Inflammatory macrophage treated with lipopolysaccharide for 4 hours (primary cell): ENCODE data around the gene SLC22A3.
"Not testable (repeated sequence)": the region's sequence is repeated elsewhere in the genome, so short reads cannot be mapped to it uniquely, and the experiment has no call there.

Experiments used
- DNase-seq: peaks from one replicate; pipeline ENCODE4 v3.0.0-alpha.2; 2020

The SLC22A3 gene

DNA sequence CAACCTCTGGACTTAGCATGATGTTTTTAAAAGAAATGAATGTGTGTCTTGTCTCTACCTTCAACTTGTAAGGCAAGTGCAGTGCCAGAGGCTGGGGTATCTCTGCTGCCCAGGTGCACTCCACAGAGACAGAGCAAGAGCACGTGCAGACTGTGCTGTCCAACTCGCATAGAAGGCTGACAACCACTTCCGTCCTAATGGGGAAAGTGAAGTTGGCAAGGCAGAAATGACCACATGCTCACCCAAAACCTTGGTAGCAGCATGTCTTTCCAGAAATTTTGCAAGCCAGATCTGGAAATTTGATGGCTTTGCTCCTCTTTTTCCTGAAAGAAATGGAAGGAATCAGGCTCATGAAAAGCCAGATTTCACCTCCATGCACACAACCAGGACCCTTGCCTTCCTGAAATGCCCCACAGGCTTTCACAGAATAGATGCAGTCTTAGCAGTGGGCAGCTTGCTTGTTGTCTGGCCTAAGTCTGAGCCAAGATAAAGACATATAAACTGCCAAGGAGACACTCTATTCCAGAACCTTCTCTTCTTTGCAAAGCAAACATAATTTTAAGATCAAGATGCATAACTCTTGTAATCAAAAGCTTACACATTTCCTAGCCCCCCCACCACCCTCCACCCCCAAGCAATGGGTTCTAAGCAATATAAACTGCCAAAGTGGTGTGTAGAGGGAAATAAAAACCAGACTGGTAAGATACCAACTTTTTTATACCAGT, 26.8 kb downstream of the SLC22A3 start:
- no peak for DNase-seq

DNA sequence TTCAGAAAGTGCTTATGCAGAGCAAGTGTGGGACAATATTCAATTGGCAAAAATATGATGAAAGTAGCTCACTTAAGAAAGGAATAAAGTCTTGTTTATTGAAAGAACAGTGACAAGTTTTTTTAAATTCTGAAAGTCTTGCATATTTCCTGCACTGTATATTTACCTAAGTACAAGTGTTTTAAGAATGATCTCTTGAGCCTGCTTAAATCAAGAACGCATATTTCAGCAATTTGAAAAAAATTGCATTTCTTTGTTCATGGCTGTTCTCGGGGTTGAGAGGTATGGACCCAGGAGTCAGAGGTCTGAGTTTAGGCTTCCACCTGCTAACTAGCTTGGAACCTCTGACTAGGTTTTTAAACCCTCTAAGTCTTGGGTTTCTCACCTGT, 27.4 kb downstream of the SLC22A3 start:
- no peak for DNase-seq

DNA sequence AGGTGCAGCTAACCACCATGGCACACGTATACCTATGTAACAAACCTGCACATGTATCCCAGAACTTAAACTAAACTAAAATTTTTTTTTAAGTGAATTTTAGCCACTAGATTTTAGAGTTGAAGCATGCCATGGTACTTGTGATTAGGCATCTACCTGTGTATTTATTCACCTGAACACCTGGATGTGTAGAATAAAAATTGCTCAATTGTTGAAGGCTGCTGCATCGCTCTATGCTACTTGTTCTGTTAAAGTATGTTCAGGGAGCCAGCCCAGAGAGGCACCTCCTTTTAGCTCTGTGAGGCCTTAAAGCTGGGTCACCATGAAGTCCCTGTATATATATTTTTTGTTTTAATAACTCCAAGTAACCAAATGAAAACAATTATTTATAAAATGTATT, 28.3 kb downstream of the SLC22A3 start:
- no peak for DNase-seq

DNA sequence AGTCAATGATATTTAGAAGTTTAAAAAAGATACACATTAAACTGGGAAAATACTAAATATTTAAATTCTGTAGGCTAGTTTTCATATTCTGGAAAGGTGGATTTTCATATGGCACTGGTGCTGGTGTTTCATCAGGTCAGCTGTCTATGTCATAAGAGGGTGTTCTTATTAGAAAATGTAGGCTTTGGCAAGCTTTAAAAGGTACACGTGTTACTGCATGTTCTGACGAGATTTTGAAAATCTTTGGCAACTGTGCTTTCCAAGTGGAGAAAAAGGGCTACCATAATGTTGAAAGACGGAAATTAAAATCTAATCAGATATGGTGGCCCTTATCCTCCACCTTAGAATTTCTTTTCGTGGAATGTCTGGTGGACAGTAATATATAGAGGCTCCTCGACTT, 30.0 kb downstream of the SLC22A3 start:
- no peak for DNase-seq

DNA sequence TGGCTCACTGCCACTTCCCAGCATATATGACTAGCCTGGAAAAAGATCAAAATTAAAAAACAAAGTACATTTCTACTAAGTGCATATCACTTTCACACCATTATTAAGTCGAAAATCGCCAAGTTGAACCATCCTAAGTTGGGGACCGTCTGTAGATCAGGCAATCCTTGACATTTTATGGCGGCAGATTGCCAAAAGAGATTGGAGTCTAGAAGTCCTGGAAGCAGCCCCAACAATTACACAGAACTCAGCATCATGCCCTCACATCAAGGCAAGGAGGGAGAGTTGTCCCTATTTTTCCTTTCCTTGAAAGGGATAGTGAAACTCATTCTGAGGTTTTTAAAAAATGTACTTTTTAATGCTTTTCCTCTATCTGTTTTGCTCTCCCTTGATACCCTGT, 30.7 kb downstream of the SLC22A3 start:
- DNase-seq = no peak

DNA sequence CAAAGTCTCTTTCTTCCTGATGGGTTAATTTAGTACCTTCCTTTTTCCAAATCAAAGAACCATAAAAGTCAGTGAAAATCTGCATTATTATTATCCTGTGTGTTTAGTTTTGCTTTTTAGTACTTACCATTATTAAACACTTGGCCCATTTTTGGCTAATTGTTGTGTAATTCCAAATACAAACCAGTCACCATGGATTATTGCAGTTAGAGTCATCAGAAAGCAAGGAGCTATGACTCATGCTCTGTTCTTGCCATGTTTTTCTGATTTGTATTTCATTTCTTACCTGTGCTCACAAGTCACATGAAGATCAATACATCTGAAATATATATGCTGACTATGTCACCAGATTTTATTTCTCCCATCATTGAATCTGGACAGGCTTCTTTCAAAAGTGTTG, 31.3 kb downstream of the SLC22A3 start:
- no peak for DNase-seq

DNA sequence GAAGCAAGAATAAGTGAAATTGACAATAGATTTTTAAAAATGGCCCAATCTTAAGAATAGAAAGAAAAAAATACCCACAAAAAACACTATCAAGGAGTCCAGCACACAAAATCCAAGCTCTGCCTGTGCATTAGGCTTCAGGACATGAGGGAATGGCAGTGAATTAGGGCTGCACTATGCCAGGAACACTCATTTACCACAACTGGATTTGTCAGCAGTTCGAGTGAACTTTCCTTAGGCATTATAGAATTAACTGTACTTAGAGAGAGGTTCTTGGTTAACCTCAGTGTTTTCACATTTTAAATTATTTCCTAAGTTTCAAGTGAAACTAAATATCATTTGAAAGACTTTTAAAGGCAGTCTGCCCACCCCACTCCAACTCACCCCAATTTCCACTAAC, 34.8 kb downstream of the SLC22A3 start:
- no peak for DNase-seq

DNA sequence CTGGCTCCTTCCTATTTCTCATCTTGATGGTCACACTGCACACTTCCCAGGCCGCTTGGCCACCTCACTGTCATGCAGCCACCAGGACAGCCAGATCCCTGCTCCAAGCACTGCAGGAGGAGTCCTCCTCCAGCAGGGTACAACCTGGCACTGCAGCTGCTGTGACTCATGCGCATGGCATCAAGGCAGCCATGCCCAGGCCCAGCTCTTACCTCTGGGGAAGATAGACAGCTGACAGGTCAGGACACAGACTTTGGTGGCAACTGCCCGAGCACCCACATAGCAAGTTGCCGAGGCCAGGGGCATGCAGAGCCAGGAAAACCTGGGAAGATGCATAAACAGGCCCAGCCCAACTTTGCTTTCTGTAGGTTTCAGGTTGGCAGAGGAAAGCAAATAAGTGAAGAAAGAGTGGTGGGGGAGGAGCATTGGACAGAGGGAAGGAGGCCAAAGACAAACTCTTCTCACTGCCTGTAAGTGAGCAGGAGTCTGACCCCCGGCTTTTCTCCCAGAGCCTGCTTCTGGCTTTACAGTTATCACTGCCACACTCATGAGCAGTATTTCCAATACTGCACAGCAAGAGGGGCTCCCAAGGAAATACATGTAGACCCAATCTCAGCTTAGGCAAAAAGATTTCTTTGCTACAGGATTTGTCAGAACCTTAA, 38.8 kb downstream of the SLC22A3 start:
- DNase-seq = no peak

DNA sequence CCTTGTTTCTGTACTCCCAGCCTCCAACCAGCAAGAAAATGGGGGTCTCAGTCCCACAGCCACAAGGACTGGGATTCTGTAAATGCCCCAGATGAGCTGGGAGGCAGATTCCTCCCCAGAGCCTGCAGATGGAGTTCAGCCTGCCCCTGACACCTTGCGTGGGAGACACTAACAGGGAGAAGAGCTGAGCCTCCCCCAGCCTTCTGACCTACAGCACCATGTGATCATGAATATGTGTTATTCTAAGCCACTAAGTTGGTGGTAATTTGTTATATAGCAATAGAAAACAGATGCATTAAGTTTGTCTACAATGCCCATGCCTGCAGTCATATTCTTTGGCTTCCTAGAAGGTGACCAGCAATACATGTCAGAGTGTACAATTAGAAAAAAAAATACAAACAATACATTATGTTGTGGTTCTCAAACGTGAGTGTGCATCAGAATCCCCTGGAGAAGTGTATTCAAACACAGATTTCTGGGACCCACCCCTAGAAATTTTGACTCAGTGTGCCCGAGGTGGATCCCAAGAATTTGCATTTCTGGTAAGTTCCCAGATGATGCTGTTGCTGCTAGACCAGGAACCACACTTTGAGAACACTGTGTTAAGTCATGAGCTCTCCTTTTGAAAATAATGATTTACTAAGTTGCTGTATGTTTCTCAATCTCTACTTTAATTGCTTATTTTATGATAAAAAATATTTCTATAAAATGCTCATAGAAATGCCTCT, 39.9 kb downstream of the SLC22A3 start:
- DNase-seq = no peak

DNA sequence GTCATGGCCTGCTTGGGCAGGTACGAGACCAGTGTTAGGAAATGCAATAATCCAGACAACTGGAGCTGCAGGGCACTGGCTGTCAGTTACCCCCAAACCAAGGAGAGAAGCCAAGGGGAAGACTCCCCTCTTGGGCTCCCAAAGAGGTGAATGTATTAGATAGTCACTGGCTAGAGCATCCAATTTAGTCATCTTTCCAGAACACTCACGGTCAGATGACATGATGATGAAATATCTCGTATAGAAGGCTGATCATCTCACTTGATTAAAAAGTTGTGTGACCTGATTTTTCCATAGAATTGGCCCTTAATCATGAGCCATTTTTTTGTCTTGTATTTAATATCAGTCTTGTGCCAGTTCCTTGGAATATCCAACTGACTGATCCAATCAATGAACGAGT, 40.7 kb downstream of the SLC22A3 start:
- no peak for DNase-seq

DNA sequence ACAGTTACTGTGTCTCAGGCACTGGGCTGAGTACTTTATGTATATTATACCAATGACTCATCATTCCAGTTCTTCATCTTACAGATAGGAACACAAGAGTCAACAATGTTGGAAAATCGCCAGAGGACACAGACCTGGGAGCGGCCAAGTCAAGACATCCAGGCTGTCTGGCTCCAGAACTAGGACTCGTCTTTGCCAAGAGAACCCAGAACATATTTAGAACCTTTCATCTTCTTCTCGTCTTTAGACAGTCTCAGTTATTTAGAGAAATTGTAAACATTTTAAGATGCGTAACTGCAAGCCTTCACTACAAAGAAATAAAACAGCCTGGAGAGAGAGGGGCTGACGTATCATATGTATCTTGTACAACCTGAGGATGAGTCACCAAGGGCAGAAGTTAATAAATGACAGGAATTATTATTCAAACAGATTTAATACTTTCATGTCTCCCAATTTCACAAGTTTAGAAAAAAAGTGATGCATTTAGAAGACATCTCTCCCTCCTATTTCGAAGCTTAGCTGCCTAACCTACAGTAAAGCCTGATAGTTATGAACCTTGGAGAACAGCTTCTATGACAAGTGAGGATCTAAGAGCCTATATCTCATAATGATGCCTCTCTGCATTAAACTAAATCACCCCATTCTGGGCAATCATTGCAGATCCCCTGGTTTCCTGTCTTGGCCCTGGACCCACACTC, 43.4 kb downstream of the SLC22A3 start:
- no peak for DNase-seq

DNA sequence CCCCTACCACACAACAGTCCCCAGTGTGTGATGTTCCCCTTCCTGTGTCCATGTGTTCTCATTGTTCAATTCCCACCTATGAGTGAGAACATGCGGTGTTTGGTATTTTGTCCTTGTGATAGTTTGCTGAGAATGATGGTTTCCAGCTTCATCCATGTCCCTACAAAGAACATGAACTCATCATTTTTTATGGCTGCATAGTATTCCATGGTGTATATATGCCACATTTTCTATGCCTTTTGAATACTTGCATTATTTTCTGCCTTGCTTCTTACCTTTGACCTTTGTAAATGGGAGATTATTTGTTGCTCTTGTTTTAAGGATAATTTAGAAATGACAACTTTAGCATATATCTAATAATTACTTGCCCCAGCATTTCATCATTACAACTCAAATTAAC, 45.3 kb downstream of the SLC22A3 start:
- DNase-seq = not testable (repeated sequence)

DNA sequence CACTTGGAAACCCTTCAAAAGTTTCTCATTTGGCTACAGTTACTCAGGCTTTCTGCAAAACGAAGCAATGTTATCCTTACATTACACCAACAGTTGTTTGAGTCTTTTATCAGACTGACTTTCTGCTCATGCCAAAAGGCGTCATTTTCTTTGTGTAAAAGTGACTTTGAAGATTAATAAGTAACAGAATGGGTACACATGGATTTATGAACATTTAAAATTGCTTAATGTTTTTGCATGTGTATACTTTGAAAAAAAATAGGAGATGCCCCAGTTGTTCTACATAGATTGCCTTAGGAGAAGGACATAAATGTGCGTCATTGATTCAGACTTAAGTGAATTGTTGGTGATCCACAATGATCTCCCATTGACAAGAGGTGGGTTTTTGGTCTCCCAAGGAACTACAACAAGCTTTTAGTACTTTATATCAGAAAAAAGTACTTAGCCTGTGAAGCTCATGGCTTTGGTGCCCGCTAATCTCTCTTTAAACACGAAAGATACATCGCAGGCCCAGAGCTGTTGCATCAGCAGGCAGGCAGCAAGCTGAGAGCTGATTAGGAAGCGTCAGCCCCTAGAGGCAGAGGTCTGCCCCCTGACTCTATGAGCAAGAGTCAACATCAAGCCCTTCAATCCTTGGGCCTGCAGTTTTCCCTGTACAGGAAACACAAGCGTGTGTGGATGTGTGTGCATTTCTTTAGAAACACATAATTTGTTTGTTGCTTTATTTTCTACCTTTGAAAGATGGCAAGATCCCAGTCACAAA, 45.9 kb downstream of the SLC22A3 start:
- no peak for DNase-seq

DNA sequence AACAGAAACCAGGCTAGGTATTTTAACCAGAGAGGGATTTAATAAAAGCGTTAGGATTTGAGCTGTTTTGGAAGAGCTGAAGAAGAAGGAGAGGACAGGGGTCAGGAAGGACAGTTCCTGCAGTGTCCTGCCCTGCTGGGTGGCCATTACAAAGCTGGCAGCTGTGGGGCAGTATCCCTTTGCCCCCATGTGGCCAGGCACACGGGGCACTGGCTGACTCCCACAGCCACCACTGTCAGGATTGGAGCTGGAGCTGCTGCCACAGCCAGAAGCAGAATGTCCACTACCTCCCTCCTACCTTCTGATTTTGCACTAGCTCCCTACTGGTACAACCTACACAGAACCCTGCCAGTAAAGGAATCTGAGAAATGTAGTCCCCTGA, 46.5 kb downstream of the SLC22A3 start:
- no peak for DNase-seq

DNA sequence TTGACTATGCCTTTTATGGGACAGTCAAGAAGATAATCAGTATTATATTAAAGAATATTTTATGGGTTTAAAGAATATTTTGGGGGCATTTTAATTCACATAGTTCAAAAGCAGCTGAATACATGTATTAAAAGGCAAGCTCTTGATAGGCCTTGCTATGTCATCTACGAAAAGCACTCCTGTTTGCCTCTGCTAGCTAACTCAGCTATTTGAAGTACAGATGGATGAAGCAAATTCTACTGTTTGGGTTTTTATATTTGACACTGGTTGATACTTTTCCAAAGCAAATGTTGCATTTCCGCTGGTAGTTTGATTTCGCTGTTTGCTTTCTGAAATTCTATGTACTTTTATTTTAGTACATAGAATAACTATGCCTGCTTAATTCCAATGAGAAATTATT, 47.0 kb downstream of the SLC22A3 start:
- DNase-seq = no peak

DNA sequence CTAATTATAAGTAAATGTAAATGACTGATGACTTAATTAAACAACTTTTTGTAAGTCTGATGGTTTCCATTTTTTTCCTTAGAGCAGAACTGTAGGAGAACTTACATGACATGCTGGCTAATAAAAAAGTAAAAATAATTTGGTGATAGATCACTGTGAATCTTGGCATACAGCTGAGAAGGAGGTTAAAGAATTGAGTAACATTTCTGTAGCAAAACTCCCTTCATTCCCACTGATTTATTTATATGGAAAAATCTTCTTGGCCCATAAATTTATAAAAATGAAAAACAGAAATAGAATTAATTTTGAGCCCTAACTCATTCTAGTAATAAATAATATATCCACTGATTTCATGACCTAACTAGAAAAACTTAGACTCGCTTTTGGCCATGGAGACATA, 48.1 kb downstream of the SLC22A3 start:
- no peak for DNase-seq

DNA sequence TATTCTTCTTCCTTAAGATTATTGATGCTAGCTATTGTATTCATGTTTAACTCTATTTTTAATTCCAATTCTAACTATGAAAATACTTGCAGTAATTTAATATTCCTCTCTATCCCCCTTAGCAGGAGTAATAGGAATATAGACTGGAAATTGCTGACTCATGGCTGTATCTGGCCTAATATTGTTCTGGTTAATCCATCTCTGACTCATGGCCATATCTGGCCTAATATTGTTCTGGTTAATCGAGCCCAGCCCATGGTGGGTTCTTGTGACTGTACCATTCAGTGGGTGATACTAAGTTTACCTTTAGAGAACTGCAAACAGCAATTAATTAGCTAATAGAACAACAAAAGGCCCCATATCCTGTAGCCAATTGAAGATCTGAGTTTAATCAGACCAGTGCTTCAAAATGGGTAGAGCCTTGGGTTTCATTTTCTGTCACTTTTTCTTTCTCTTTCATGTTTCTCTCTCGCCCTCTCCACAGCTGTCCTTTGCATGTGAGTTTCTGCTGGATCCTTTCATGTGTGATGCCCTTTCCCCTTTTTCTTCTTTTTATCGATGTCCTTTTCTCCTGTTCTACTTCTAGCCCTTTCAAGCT, 50.6 kb downstream of the SLC22A3 start:
- DNase-seq = no peak

DNA sequence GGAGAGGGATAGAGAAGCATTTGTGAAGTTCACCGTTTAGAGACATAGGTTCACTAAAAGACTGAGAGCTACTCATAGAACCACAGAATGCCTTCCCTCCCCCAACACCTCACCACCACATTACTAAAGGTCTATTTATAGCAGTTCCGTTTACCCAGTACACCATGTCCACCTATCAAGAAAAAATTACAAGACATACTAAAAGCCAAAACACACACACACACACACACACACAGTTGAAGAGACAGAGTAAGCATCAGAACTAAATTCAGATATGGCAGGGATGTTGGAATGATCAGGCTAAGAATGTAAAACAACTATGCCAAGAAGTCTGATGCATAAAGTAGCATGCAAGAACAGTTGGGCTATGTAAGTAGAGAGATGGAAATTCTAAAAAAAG, 52.3 kb downstream of the SLC22A3 start:
- DNase-seq = no peak

DNA sequence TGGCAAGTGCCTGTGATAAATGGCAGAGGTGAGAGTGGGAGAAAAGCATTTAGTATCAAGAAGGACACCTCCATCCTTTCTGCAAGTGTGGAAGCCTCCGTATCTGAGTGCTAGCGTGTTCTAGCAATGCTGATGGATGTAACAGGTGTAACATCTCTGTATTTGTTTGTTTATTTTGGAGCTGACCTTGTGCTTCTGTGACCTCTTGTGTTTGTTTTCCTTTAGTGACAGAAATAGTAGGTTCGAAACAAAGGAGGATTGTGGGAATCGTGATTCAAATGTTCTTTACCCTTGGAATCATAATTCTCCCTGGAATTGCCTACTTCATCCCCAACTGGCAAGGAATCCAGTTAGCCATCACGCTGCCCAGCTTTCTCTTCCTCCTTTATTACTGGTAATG, 60.4 kb downstream of the SLC22A3 start:
- DNase-seq = no peak

DNA sequence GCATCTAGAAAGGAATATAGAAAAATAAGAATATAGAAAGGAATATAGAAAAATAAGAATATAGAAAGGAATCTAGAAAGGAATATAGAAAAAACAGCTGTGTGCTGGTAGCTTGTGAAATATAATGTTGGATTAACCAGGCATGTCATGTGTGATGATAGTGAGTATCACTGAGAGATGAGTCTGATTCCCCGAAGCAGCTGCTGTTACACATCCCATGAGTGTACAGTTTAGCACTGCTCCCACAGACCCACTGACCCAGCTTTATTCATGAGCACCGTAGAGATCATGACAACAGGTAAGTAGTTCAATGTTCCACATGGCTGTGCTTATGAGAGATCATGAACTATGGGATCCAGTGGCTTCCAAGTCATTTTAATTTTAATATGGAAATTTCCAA, 64.8 kb downstream of the SLC22A3 start:
- DNase-seq = no peak

DNA sequence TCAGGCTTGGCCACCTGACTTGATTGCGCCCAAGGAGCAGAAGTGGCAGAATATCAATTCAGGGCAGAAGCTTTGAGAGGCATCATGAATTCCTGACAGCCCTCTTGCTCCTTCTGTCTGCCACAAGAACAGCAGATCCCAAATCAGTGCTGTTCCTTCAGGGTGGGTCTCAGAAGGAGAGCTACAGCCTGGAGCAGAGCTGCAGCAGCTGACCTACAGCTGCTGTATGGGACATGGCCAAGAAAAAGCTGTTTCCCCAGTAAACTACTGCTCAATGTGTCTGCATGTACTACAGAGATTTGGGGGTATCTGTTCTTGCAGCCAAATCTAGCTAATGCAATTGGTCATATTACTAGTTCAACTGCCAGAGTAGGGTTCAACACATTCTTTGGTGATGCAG, 69.0 kb downstream of the SLC22A3 start:
- no peak for DNase-seq

DNA sequence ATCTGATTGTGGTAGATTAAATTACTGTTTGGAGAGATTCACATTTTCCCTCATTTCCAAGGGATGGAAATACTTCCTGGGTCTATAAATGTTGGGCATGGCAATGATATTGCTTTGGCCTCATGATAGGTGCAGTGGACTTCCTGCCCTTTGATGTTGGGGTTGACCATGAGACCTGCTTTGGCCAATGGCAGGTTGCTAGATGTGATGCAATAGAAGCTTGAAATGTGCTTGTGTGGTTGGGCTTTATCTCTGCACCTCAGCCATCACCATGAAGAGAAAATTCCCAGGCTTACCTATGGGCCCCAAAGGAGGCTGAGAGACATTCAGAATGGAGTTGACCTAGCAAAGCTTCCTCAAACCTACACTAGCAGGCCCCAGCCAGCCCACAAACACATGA, 69.4 kb downstream of the SLC22A3 start:
- DNase-seq = no peak

DNA sequence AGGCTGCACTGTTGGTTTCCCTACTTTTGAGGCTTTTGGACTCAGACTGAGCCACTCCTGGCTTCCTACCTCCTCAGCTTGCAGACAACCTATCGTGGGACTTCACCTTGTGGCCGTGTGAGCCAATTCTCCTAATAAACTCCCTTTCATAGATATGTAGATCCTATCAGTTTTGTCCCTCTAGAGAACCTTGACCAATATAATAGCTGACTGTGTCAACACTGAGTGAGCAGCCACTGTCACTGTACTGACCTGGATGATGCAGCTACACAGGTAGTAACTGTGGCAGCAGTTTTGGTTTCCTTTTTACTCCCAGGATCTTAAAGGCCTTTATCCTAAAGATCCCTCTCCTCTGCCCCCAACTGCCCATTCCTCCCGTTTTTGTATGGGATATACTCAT, 70.2 kb downstream of the SLC22A3 start:
- DNase-seq = no peak
